ENCODE measurements around the gene HCN4. TPM values are rescaled to one million over a fixed set of nuclear protein-coding genes. Genes with fewer than 3 reads are reported as not detected.

The HCN4 gene
- total RNA-seq (2014; rRNA removed; shearing (Covaris generic)) (10.1 and 10.6 TPM in 2 replicates), polyA plus RNA-seq (2016; fragmentation: Nextera tagmentation; extraction: Ambion mirVana) (2.4 TPM in 2 replicates)
- long read RNA-seq, partial matches to known transcripts, result 0 of 1 reads
- long read RNA-seq, other reads (novel, unspliced or antisense), result 1 of 1 reads

- Histone ChIP-seq H3K4me1 (ENCODE audit: insufficient read depth) (peaks cover 27% of the 10 kb centered on the region), H3K36me3 (ENCODE audit: insufficient read depth) (peaks cover 3% of the 10 kb centered on the region; the same call in 1 of the 2 replicates), H2AFZ (peak within 1 kb of the TSS; percentile 99), H3K9me2 (ENCODE audit: insufficient read depth) (peaks cover 7% of the 10 kb centered on the region; the same call in 1 of the 2 replicates), H3K4me2 (peak within 1 kb of the TSS; percentile 90), H3K4me3 (peak within 1 kb of the TSS; percentile 76), H3K79me2 (replicated peaks; ENCODE audit: insufficient read depth) (peaks cover 20% of the 10 kb centered on the region), H3K27ac (ENCODE audit: low read depth) (no peak within 1 kb of the TSS), H4K20me1 (replicated peaks; ENCODE audit: insufficient read depth) (peaks cover 18% of the 10 kb centered on the region), H3F3A (replicated peaks; ENCODE audit: low read depth) (no peaks in the 10 kb centered on the region), H3K27me3 (ENCODE audit: insufficient read depth) (peaks cover 46% of the 10 kb centered on the region)
- ATAC-seq (peak; percentile 72), DNase-seq (ENCODE audit: low spot score) (peak; percentile 94)
- Mint-ChIP-seq H3K4me1 (peaks cover 67% of the 10 kb centered on the region), H3K4me3 (peak within 1 kb of the TSS; percentile 75), H3K27me3 (ENCODE audit: insufficient read depth, low read depth, poor library complexity) (peaks cover 45% of the 10 kb centered on the region), H3K36me3 (ENCODE audit: low read depth) (no peaks in the 10 kb centered on the region), H3K9me3 (no peaks in the 10 kb centered on the region), H3K27ac (no peak within 1 kb of the TSS)
- TF ChIP-seq, protein P1, sequence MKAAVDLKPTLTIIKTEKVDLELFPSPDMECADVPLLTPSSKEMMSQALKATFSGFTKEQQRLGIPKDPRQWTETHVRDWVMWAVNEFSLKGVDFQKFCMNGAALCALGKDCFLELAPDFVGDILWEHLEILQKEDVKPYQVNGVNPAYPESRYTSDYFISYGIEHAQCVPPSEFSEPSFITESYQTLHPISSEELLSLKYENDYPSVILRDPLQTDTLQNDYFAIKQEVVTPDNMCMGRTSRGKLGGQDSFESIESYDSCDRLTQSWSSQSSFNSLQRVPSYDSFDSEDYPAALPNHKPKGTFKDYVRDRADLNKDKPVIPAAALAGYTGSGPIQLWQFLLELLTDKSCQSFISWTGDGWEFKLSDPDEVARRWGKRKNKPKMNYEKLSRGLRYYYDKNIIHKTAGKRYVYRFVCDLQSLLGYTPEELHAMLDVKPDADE (IDR thresholded peaks at IDR 0.05), result no peak
- peak; percentile 57 for TF ChIP-seq POLR2AphosphoS5 (IDR thresholded peaks at IDR 0.05; ENCODE audit: low read depth)
Measured at GRCh38 chr15:73368301-73369136, at the start of gene HCN4. HCN4 (minus strand) TSS chr15:73368958; CDS start chr15:73368270, 688 bp downstream.

- Mint-ChIP-seq H3K9me3 (no peaks in the 10 kb centered on the region), H3K4me1 (no peaks in the 10 kb centered on the region), H3K4me3 (no peak overlapping the region), H3K27ac (no peak overlapping the region), H3K27me3 (ENCODE audit: insufficient read depth, low read depth, poor library complexity) (peaks cover 1% of the 10 kb centered on the region), H3K36me3 (ENCODE audit: low read depth) (no peaks in the 10 kb centered on the region)
- H3F3A ChIP-seq (replicated peaks; ENCODE audit: low read depth), result no peaks in the 10 kb centered on the region
- no peaks in the 10 kb centered on the region for H3K4me1 ChIP-seq (ENCODE audit: insufficient read depth)
- no peaks in the 10 kb centered on the region for H3K27me3 ChIP-seq (ENCODE audit: insufficient read depth)
- no peak for DNase-seq (ENCODE audit: low spot score)
- no peak overlapping the region for H3K4me2 ChIP-seq
- H2AFZ ChIP-seq, result no peak overlapping the region
- no peaks in the 10 kb centered on the region for H4K20me1 ChIP-seq (replicated peaks; ENCODE audit: insufficient read depth)
- H3K9me2 ChIP-seq (ENCODE audit: insufficient read depth), result 0 out of 2 replicates have a peak, but pooled peaks cover 5% of the 10 kb centered on the region
- no peaks in the 10 kb centered on the region for H3K79me2 ChIP-seq (replicated peaks; ENCODE audit: insufficient read depth)
- TF ChIP-seq CREB1 (CRISPR knock-in tag; IDR thresholded peaks at IDR 0.05; ENCODE audit: low read depth), result no peak
- no peak for TF ChIP-seq NANOG (IDR thresholded peaks at IDR 0.05; ENCODE audit: borderline replicate concordance)
- TF ChIP-seq, protein P2, sequence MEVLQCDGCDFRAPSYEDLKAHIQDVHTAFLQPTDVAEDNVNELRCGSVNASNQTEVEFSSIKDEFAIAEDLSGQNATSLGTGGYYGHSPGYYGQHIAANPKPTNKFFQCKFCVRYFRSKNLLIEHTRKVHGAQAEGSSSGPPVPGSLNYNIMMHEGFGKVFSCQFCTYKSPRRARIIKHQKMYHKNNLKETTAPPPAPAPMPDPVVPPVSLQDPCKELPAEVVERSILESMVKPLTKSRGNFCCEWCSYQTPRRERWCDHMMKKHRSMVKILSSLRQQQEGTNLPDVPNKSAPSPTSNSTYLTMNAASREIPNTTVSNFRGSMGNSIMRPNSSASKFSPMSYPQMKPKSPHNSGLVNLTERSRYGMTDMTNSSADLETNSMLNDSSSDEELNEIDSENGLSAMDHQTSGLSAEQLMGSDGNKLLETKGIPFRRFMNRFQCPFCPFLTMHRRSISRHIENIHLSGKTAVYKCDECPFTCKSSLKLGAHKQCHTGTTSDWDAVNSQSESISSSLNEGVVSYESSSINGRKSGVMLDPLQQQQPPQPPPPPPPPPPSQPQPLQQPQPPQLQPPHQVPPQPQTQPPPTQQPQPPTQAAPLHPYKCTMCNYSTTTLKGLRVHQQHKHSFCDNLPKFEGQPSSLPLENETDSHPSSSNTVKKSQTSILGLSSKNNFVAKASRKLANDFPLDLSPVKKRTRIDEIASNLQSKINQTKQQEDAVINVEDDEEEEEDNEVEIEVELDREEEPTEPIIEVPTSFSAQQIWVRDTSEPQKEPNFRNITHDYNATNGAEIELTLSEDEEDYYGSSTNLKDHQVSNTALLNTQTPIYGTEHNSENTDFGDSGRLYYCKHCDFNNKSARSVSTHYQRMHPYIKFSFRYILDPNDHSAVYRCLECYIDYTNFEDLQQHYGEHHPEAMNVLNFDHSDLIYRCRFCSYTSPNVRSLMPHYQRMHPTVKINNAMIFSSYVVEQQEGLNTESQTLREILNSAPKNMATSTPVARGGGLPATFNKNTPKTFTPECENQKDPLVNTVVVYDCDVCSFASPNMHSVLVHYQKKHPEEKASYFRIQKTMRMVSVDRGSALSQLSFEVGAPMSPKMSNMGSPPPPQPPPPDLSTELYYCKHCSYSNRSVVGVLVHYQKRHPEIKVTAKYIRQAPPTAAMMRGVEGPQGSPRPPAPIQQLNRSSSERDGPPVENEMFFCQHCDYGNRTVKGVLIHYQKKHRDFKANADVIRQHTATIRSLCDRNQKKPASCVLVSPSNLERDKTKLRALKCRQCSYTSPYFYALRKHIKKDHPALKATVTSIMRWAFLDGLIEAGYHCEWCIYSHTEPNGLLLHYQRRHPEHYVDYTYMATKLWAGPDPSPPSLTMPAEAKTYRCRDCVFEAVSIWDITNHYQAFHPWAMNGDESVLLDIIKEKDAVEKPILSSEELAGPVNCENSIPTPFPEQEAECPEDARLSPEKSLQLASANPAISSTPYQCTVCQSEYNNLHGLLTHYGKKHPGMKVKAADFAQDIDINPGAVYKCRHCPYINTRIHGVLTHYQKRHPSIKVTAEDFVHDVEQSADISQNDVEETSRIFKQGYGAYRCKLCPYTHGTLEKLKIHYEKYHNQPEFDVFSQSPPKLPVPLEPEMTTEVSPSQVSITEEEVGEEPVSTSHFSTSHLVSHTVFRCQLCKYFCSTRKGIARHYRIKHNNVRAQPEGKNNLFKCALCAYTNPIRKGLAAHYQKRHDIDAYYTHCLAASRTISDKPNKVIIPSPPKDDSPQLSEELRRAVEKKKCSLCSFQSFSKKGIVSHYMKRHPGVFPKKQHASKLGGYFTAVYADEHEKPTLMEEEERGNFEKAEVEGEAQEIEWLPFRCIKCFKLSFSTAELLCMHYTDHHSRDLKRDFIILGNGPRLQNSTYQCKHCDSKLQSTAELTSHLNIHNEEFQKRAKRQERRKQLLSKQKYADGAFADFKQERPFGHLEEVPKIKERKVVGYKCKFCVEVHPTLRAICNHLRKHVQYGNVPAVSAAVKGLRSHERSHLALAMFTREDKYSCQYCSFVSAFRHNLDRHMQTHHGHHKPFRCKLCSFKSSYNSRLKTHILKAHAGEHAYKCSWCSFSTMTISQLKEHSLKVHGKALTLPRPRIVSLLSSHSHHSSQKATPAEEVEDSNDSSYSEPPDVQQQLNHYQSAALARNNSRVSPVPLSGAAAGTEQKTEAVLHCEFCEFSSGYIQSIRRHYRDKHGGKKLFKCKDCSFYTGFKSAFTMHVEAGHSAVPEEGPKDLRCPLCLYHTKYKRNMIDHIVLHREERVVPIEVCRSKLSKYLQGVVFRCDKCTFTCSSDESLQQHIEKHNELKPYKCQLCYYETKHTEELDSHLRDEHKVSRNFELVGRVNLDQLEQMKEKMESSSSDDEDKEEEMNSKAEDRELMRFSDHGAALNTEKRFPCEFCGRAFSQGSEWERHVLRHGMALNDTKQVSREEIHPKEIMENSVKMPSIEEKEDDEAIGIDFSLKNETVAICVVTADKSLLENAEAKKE (CRISPR knock-in tag; IDR thresholded peaks at IDR 0.05), result no peak
- no peak for TF ChIP-seq ZNF331 (CRISPR knock-in tag; IDR thresholded peaks at IDR 0.05; ENCODE audit: low read depth)
- TF ChIP-seq ZNF114 (CRISPR knock-in tag; IDR thresholded peaks at IDR 0.05), result no peak
- no peak for TF ChIP-seq STAT1 (IDR thresholded peaks at IDR 0.05; ENCODE audit: unreplicated experiment)
- no peak for TF ChIP-seq POLR2AphosphoS5 (IDR thresholded peaks at IDR 0.05; ENCODE audit: low read depth)
- TF ChIP-seq JUNB (IDR thresholded peaks at IDR 0.05; ENCODE audit: unreplicated experiment), result no peak
- no peak for TF ChIP-seq EZH2phosphoT487 (IDR thresholded peaks at IDR 0.05; ENCODE audit: unreplicated experiment)
- TF ChIP-seq EZH2 (IDR thresholded peaks at IDR 0.05; ENCODE audit: low read depth, unreplicated experiment), result no peak
- H3K27ac ChIP-seq (ENCODE audit: low read depth), result no peak overlapping the region
- H3K36me3 ChIP-seq (ENCODE audit: insufficient read depth), result no peaks in the 10 kb centered on the region
- no peak for ATAC-seq
- H3K4me3 ChIP-seq, result no peak overlapping the region
Measured at GRCh38 chr15:73414876-73415275, 46.1 kb upstream of the HCN4 start.

All from GM23338 (cell line).